CD14-positive monocyte (primary cell): ENCODE data around the gene TMPRSS3. TPM values are rescaled to one million over a fixed set of nuclear protein-coding genes. Genes with fewer than 3 reads are reported as not detected.

Experiments used
- DNase-seq, 3 donors: peaks; one replicate each; pipeline ENCODE4 v3.0.0-alpha.2; 2011 to 2022
- H2AFZ ChIP-seq: 2 replicates; pipeline ENCODE4 v1.6.0; 2012; ENCODE audit warnings: mild to moderate bottlenecking, low read depth, low read length, inconsistent platforms; ENCODE audit not compliant: insufficient read depth, poor library complexity, severe bottlenecking
- H3K27ac ChIP-seq, 2 donors: 1 replicate in 1 of 2; 2 replicates in 1 of 2; pipeline ENCODE4 v1.5.1; 2012 to 2013; ENCODE audit warnings: low read length in 2 of 2, control low read depth in 1 of 2, inconsistent platforms in 1 of 2, low read depth in 1 of 2, mild to moderate bottlenecking in 1 of 2
- H3K27me3 ChIP-seq, 2 donors: one replicate each; pipeline versions ENCODE4 v1.6.0 to v1.6.1; 2011 to 2013; ENCODE audit warnings: low read length in 2 of 2; ENCODE audit not compliant: control insufficient read depth in 2 of 2, insufficient read depth in 2 of 2
- H3K36me3 ChIP-seq, 2 donors: replicated peaks in 1 of 2; 1 replicate in 1 of 2; 2 replicates in 1 of 2; pipeline versions ENCODE4 v1.5.1 to v1.6.1; 2012 to 2013; ENCODE audit warnings: low read length in 2 of 2, control low read depth in 1 of 2, inconsistent platforms in 1 of 2, mild to moderate bottlenecking in 1 of 2; ENCODE audit not compliant: insufficient read depth in 2 of 2, control insufficient read depth in 1 of 2
- H3K4me1 ChIP-seq, 2 donors: 1 replicate in 1 of 2; 2 replicates in 1 of 2; pipeline versions ENCODE4 v1.5.1 to v1.6.1; 2012 to 2013; ENCODE audit warnings: low read length in 2 of 2, control low read depth in 1 of 2, inconsistent platforms in 1 of 2, mild to moderate bottlenecking in 1 of 2, moderate library complexity in 1 of 2; ENCODE audit not compliant: insufficient read depth in 2 of 2, control insufficient read depth in 1 of 2
- H3K4me2 ChIP-seq: replicated peaks from 2 replicates; pipeline ENCODE3; 2012; ENCODE audit warnings: low read length, moderate library complexity, mild to moderate bottlenecking; ENCODE audit not compliant: poor library complexity, severe bottlenecking; ENCODE audit errors: extremely low read depth
- H3K4me3 ChIP-seq, 3 experiments: fragments of 200-600 bp in 1 of 3; sonication (generic) in 1 of 3; replicated peaks in 1 of 3; 1 replicate in 2 of 3; 2 replicates in 1 of 3; pipeline ENCODE4 v1.5.1; 2011 to 2013; ENCODE audit warnings: low read length in 3 of 3, mild to moderate bottlenecking in 3 of 3, control low read depth in 2 of 3, low read depth in 2 of 3, inconsistent platforms in 1 of 3, moderate library complexity in 1 of 3
- H3K79me2 ChIP-seq: 2 replicates; pipeline ENCODE4 v1.6.0; 2012; ENCODE audit warnings: mild to moderate bottlenecking, control low read depth, inconsistent platforms, low read length, moderate library complexity; ENCODE audit not compliant: insufficient read depth
- H3K9ac ChIP-seq: 2 replicates; pipeline ENCODE4 v1.6.0; 2017; ENCODE audit warnings: low read length, mild to moderate bottlenecking; ENCODE audit not compliant: insufficient read depth, poor library complexity, severe bottlenecking
- H3K9me3 ChIP-seq, 2 donors: replicated peaks in 1 of 2; 1 replicate in 1 of 2; 2 replicates in 1 of 2; pipeline versions ENCODE4 v1.5.1 to v1.6.1; 2012 to 2013; ENCODE audit warnings: low read length in 2 of 2, control low read depth in 1 of 2; ENCODE audit not compliant: control insufficient read depth in 1 of 2, insufficient read depth in 1 of 2
- H4K20me1 ChIP-seq: 2 replicates; pipeline ENCODE4 v1.6.0; 2012; ENCODE audit warnings: mild to moderate bottlenecking, low read length, control low read depth, moderate library complexity; ENCODE audit not compliant: insufficient read depth
- H3K27ac Mint-ChIP-seq, 7 donors: one replicate each; pipeline ENCODE4 v1.8.0; 2020; ENCODE audit warnings: mild to moderate bottlenecking in 7 of 7, mixed read lengths in 7 of 7, moderate library complexity in 6 of 7, inconsistent platforms in 2 of 7
- H3K27me3 Mint-ChIP-seq, 3 donors: one replicate each; pipeline ENCODE4 v1.8.0; 2021 to 2022; ENCODE audit warnings: low read depth in 3 of 3, mild to moderate bottlenecking in 3 of 3, mixed read lengths in 3 of 3, moderate library complexity in 3 of 3, inconsistent platforms in 1 of 3
- H3K36me3 Mint-ChIP-seq, 2 donors: one replicate each; pipeline ENCODE4 v1.8.0; 2020; ENCODE audit warnings: mixed read lengths in 2 of 2, inconsistent platforms in 1 of 2, mild to moderate bottlenecking in 1 of 2
- H3K4me1 Mint-ChIP-seq: one replicate; pipeline ENCODE4 v1.8.0; 2020; ENCODE audit warnings: mild to moderate bottlenecking, mixed read lengths
- H3K4me3 Mint-ChIP-seq, 2 donors: one replicate each; pipeline ENCODE4 v1.8.0; 2020; ENCODE audit warnings: mild to moderate bottlenecking in 2 of 2, mixed read lengths in 2 of 2, moderate library complexity in 1 of 2
- H3K9me3 Mint-ChIP-seq, 7 donors: one replicate each; pipeline ENCODE4 v1.8.0; 2020 to 2022; ENCODE audit warnings: mixed read lengths in 7 of 7, mild to moderate bottlenecking in 6 of 7, moderate library complexity in 6 of 7, inconsistent platforms in 2 of 7
- WGBS: methylation state at CpG from one replicate; pipeline ENCODE4 v1.1.5; 2013; ENCODE audit warnings: missing lambda C conversion rate; ENCODE audit not compliant: insufficient coverage; 5-methylcytosine and 5-hydroxymethylcytosine counted together
- intact Hi-C, 2 donors: fragments of 100-400 bp; cut with micrococcal nuclease; formaldehyde crosslinking; loops; one replicate each; pipeline versions ENCODE4 v1.15.0 to v1.15.1; 2023
- polyA plus RNA-seq, 3 donors: library from polyadenylated mRNA; depleted of rRNA in 1 of 3; unstranded in 2 of 3; stranded (reverse) in 1 of 3; fragments of 300-500 nt in 2 of 3; fragments of >200 nt in 1 of 3; fragmentation: Illumina TruSeq in 2 of 3; gene quantifications; 1 replicate in 2 of 3; 2 replicates in 1 of 3; pipeline ENCODE4 v1.2.3, GENCODE V29; 2012 to 2021
- TF ChIP-seq, protein P1 (sequence below): fragments of 200-600 bp; IDR thresholded peaks from one replicate; pipeline ENCODE4 v1.8.0; 2022; ENCODE audit warnings: antibody characterized with exemption, mild to moderate bottlenecking

The TMPRSS3 gene
- polyA plus RNA-seq, 3 donors: 0.30 TPM; not detected in 2

DNA sequence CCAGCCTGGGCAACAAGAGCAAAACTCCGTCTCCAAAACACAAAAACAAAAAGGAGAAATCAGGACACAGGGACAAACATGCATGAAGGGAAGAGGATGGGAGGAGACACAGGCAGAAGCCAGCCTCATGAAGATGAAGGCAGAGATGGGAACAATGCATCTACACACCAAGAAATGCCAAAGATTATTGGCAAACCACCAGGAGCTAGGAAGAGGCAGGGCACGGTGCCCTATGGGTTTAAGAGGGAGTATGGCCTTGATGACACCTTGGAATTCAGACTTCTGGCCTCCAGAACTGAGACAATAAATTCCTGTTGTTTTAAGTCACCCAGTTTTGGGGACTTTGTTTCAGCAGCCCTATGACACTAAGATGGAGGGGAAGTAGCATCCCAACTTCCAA, 5.2 kb downstream of the TMPRSS3 start:
- 100% methylated on average over 1 of the region's 2 CpGs for WGBS
- Histone ChIP-seq H3K79me2 (no peaks in the 10 kb centered on the region), H3K27ac (no peak overlapping the region), H3K9me3 (peaks cover 0 to under 1% of the 10 kb centered on the region in 2 donors), H3K4me2 (no peak overlapping the region), H3K27me3 (no peaks in the 10 kb centered on the region), H3K36me3 (no peaks in the 10 kb centered on the region), H3K4me3 (no peak overlapping the region), H2AFZ (no peak overlapping the region), H3K9ac (no peak overlapping the region), H3K4me1 (peaks cover 18 to 33% of the 10 kb centered on the region in 2 donors), H4K20me1 (no peaks in the 10 kb centered on the region)
- Mint-ChIP-seq H3K4me3 (no peak overlapping the region), H3K27ac (peak overlapping the region in 1 of 7 donors; percentile 64), H3K9me3 (peaks cover 0 to 3% (median 0%) of the 10 kb centered on the region in 7 donors), H3K36me3 (no peaks in the 10 kb centered on the region), H3K4me1 (peaks cover 37% of the 10 kb centered on the region), H3K27me3 (peaks cover 1 to 7% (median 7%) of the 10 kb centered on the region in 3 donors)
- no peak for DNase-seq
- intact Hi-C loops: no loop called here
- TF ChIP-seq, protein P1, sequence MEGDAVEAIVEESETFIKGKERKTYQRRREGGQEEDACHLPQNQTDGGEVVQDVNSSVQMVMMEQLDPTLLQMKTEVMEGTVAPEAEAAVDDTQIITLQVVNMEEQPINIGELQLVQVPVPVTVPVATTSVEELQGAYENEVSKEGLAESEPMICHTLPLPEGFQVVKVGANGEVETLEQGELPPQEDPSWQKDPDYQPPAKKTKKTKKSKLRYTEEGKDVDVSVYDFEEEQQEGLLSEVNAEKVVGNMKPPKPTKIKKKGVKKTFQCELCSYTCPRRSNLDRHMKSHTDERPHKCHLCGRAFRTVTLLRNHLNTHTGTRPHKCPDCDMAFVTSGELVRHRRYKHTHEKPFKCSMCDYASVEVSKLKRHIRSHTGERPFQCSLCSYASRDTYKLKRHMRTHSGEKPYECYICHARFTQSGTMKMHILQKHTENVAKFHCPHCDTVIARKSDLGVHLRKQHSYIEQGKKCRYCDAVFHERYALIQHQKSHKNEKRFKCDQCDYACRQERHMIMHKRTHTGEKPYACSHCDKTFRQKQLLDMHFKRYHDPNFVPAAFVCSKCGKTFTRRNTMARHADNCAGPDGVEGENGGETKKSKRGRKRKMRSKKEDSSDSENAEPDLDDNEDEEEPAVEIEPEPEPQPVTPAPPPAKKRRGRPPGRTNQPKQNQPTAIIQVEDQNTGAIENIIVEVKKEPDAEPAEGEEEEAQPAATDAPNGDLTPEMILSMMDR: no peak

- no peak overlapping the region for H3K4me3 Mint-ChIP-seq
- Histone ChIP-seq H3K4me1 (peaks cover 20 to 38% of the 10 kb centered on the region in 2 donors), H3K79me2 (no peaks in the 10 kb centered on the region), H3K9me3 (peaks cover 1 to 5% of the 10 kb centered on the region in 2 donors), H3K4me2 (no peak overlapping the region), H4K20me1 (no peaks in the 10 kb centered on the region), H3K27me3 (no peaks in the 10 kb centered on the region), H3K9ac (no peak overlapping the region), H2AFZ (no peak overlapping the region), H3K4me3 (no peak overlapping the region), H3K36me3 (no peaks in the 10 kb centered on the region), H3K27ac (no peak overlapping the region)
- H3K27me3 Mint-ChIP-seq: peaks cover 1 to 7% (median 7%) of the 10 kb centered on the region in 3 donors
- 80% methylated on average over 2 of the region's 5 CpGs for whole genome bisulfite sequencing
- H3K4me1 Mint-ChIP-seq: peaks cover 42% of the 10 kb centered on the region
- H3K9me3 Mint-ChIP-seq: peaks cover 0 to 4% (median 1%) of the 10 kb centered on the region in 7 donors
- no peak overlapping the region for H3K27ac Mint-ChIP-seq
- DNase-seq: no peak
- TF ChIP-seq, protein P1: no peak
- no peaks in the 10 kb centered on the region for H3K36me3 Mint-ChIP-seq
- intact Hi-C loops: no loop called here
Measured at GRCh38 chr21:42390193-42390592, 5.7 kb downstream of the TMPRSS3 start.
